ENCODE data around the gene COTL1.

COTL1 gene

GRCh38 chr16:84648595-84649510 lies 31.0 kb upstream of the COTL1 start:
- TF ChIP-seq, protein P1, sequence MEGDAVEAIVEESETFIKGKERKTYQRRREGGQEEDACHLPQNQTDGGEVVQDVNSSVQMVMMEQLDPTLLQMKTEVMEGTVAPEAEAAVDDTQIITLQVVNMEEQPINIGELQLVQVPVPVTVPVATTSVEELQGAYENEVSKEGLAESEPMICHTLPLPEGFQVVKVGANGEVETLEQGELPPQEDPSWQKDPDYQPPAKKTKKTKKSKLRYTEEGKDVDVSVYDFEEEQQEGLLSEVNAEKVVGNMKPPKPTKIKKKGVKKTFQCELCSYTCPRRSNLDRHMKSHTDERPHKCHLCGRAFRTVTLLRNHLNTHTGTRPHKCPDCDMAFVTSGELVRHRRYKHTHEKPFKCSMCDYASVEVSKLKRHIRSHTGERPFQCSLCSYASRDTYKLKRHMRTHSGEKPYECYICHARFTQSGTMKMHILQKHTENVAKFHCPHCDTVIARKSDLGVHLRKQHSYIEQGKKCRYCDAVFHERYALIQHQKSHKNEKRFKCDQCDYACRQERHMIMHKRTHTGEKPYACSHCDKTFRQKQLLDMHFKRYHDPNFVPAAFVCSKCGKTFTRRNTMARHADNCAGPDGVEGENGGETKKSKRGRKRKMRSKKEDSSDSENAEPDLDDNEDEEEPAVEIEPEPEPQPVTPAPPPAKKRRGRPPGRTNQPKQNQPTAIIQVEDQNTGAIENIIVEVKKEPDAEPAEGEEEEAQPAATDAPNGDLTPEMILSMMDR (conservative IDR thresholded peaks at IDR 0.05; ENCODE audit: low read depth, low read length) = no peak
- Histone ChIP-seq H3K4me2 (peak overlapping the region; percentile 92), H3K27ac (no peak overlapping the region), H3K27me3 (ENCODE audit: insufficient read depth, low read depth) (peaks cover 3% of the 10 kb centered on the region; the same call in 1 of the 2 replicates), H3K4me1 (ENCODE audit: low read depth, poor library complexity, severe bottlenecking) (peaks cover 8% of the 10 kb centered on the region), H3K4me3 (IDR thresholded peaks at IDR 0.05; ENCODE audit: insufficient read depth, low read depth, low read length) (no peak overlapping the region), H3K9ac (peak overlapping the region; percentile 30; the same call in 1 of the 2 replicates), H2AFZ (ENCODE audit: low read depth) (peak overlapping the region; percentile 64), H4K20me1 (ENCODE audit: insufficient read depth) (no peaks in the 10 kb centered on the region), H3K36me3 (ENCODE audit: insufficient read depth) (no peaks in the 10 kb centered on the region), H3K79me2 (ENCODE audit: insufficient read depth, low read depth) (no peaks in the 10 kb centered on the region)

GRCh38 chr16:84647828-84648594 lies 30.1 kb upstream of the COTL1 start, which contains the start of gene KLHL36:
Gene KLHL36 (plus strand): TSS chr16:84648511. CDS start chr16:84650868, 2,357 bp downstream.
- H3K27me3 ChIP-seq (ENCODE audit: insufficient read depth, low read depth) = peaks cover 3% of the 10 kb centered on the region; the same call in 1 of the 2 replicates
- H3K4me3 ChIP-seq (IDR thresholded peaks at IDR 0.05; ENCODE audit: insufficient read depth, low read depth, low read length) = no peak within 1 kb of the TSS
- TF ChIP-seq, protein P1 (conservative IDR thresholded peaks at IDR 0.05; ENCODE audit: low read depth, low read length) = no peak
- H3K79me2 ChIP-seq (ENCODE audit: insufficient read depth, low read depth) = no peaks in the 10 kb centered on the region
- peak within 1 kb of the TSS; percentile 30; the same call in 1 of the 2 replicates for H3K9ac ChIP-seq
- no peaks in the 10 kb centered on the region for H3K36me3 ChIP-seq (ENCODE audit: insufficient read depth)
- peak within 1 kb of the TSS; percentile 79 for H2AFZ ChIP-seq (ENCODE audit: low read depth)
- no peak within 1 kb of the TSS for H3K27ac ChIP-seq
- H4K20me1 ChIP-seq (ENCODE audit: insufficient read depth) = no peaks in the 10 kb centered on the region
- H3K4me1 ChIP-seq (ENCODE audit: low read depth, poor library complexity, severe bottlenecking) = peaks cover 11% of the 10 kb centered on the region
- peak within 1 kb of the TSS; percentile 92 for H3K4me2 ChIP-seq

GRCh38 chr16:84643674-84644073 lies 25.8 kb upstream of the COTL1 start:
- Histone ChIP-seq H2AFZ (ENCODE audit: low read depth) (no peak overlapping the region), H3K27ac (no peak overlapping the region), H3K9ac (no peak overlapping the region), H3K36me3 (ENCODE audit: insufficient read depth) (no peaks in the 10 kb centered on the region), H4K20me1 (ENCODE audit: insufficient read depth) (no peaks in the 10 kb centered on the region), H3K4me2 (no peak overlapping the region), H3K4me3 (IDR thresholded peaks at IDR 0.05; ENCODE audit: insufficient read depth, low read depth, low read length) (no peak overlapping the region), H3K79me2 (ENCODE audit: insufficient read depth, low read depth) (no peaks in the 10 kb centered on the region), H3K27me3 (ENCODE audit: insufficient read depth, low read depth) (peaks cover 3% of the 10 kb centered on the region; the same call in 1 of the 2 replicates), H3K4me1 (ENCODE audit: low read depth, poor library complexity, severe bottlenecking) (peaks cover 11% of the 10 kb centered on the region)
- TF ChIP-seq, protein P1 (conservative IDR thresholded peaks at IDR 0.05; ENCODE audit: low read depth, low read length) = no peak

DNA sequence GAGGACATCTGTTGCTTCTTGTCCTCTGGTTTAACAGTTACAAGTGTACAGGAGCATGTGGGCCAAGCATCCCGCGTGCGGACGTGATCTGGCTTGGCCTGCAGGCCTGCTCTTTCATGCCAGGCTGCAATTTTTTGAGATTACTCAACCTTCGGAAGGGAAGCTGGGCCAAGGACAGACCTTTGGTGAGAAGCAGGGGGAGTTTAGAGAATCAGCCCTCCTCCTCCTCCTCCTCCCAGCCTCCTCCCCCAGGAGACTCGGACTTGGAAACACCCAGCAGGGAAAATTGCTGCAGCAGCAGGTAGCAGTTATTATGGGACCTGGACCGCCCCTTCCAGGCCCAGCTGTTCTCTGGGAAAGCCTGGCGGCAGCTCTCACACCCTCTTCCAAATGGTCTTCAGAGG lies 25.3 kb upstream of the COTL1 start:
- H3K4me2 ChIP-seq = no peak overlapping the region
- H3K4me3 ChIP-seq (IDR thresholded peaks at IDR 0.05; ENCODE audit: insufficient read depth, low read depth, low read length) = no peak overlapping the region
- peaks cover 11% of the 10 kb centered on the region for H3K4me1 ChIP-seq (ENCODE audit: low read depth, poor library complexity, severe bottlenecking)
- no peaks in the 10 kb centered on the region for H3K36me3 ChIP-seq (ENCODE audit: insufficient read depth)
- no peak overlapping the region for H3K27ac ChIP-seq
- no peak overlapping the region for H3K9ac ChIP-seq
- no peaks in the 10 kb centered on the region for H4K20me1 ChIP-seq (ENCODE audit: insufficient read depth)
- H3K79me2 ChIP-seq (ENCODE audit: insufficient read depth, low read depth) = no peaks in the 10 kb centered on the region
- H3K27me3 ChIP-seq (ENCODE audit: insufficient read depth, low read depth) = peaks cover 3% of the 10 kb centered on the region; the same call in 1 of the 2 replicates
- no peak overlapping the region for H2AFZ ChIP-seq (ENCODE audit: low read depth)
- TF ChIP-seq, protein P1 (conservative IDR thresholded peaks at IDR 0.05; ENCODE audit: low read depth, low read length) = no peak
